ENCODE data around the gene COL21A1. TPM values are rescaled to one million over a fixed set of nuclear protein-coding genes. Genes with fewer than 3 reads are reported as not detected.

Gene COL21A1
- total RNA-seq, 1 experiment from 2014 or later, result 1.8 TPM

- Histone ChIP-seq H3K9ac (ENCODE audit: extremely low read depth, insufficient read length, low read length) (no peak overlapping the region), H3K56ac (ENCODE audit: insufficient read length, low read depth, low read length) (no peak overlapping the region), H3K4ac (ENCODE audit: low read depth, low read length) (no peak overlapping the region), H2AK5ac (ENCODE audit: insufficient read length, low read length) (no peak overlapping the region), H4K20me1 (ENCODE audit: control insufficient read depth, insufficient read depth, insufficient read length) (no peaks in the 10 kb centered on the region), H3K27me3 (ENCODE audit: insufficient read depth, low read length) (no peaks in the 10 kb centered on the region), H3K27ac (ENCODE audit: insufficient read length, low read depth, low read length) (no peak overlapping the region), H3K18ac (ENCODE audit: insufficient read length, low read depth, low read length) (no peak overlapping the region), H3T11ph (ENCODE audit: low read length) (no peak overlapping the region), H2BK5ac (ENCODE audit: insufficient read length, low read length) (no peak overlapping the region), H2BK120ac (ENCODE audit: low read depth, low read length, poor library complexity, severe bottlenecking) (no peak overlapping the region), H4K5ac (ENCODE audit: insufficient read length, low read depth, low read length) (no peak overlapping the region), H2BK15ac (ENCODE audit: low read depth, low read length) (no peak overlapping the region), H3K4me1 (ENCODE audit: insufficient read depth, low read length) (no peaks in the 10 kb centered on the region), H3K79me1 (ENCODE audit: insufficient read depth, low read depth, low read length, poor library complexity, severe bottlenecking) (no peaks in the 10 kb centered on the region), H2AFZ (ENCODE audit: low read length) (no peak overlapping the region), H4K91ac (ENCODE audit: insufficient read length, low read depth, low read length) (no peak overlapping the region), H2BK20ac (ENCODE audit: low read depth, low read length, poor library complexity, severe bottlenecking) (no peak overlapping the region), H3K23ac (ENCODE audit: insufficient read length, low read depth, low read length) (no peak overlapping the region), H4K8ac (replicated peaks; ENCODE audit: insufficient read length, low read depth, low read length) (no peak overlapping the region), H3K23me2 (ENCODE audit: insufficient read length, low read depth, low read length, poor library complexity, severe bottlenecking) (no peaks in the 10 kb centered on the region), H3K9me3 (ENCODE audit: control insufficient read depth, low read depth, low read length) (no peaks in the 10 kb centered on the region), H2BK12ac (ENCODE audit: insufficient read length, low read depth, low read length) (no peak overlapping the region), H3K79me2 (ENCODE audit: insufficient read depth, low read length) (no peaks in the 10 kb centered on the region), H3K14ac (ENCODE audit: insufficient read depth, low read length) (no peak overlapping the region), H3K4me2 (ENCODE audit: insufficient read depth, insufficient read length, low read length) (no peak overlapping the region)
- Mint-ChIP-seq H3K27ac (no peak overlapping the region), H3K4me1 (no peaks in the 10 kb centered on the region), H3K27me3 (ENCODE audit: low read depth) (no peaks in the 10 kb centered on the region), H3K9me3 (peaks cover 45 to 46% of the 10 kb centered on the region in 2 experiments), H3K36me3 (ENCODE audit: insufficient read depth in 1 of 3, low read depth in 3 of 3) (peaks cover 9 to 28% (median 14%) of the 10 kb centered on the region in 3 experiments), H3K4me3 (no peak overlapping the region)
- no peak for TF ChIP-seq CTCF (conservative IDR thresholded peaks at IDR 0.05)
- no CpG with 5 or more reads among the region's 2 CpGs for WGBS (ENCODE audit: extremely low coverage, insufficient read length, low lambda C conversion rate)
- DNase-seq, result no peak
Observed at GRCh38 chr6:56172144-56172543, 75.2 kb downstream of the COL21A1 start.
